ENCODE results near the gene TSPEAR.
"Not testable (repeated sequence)": the region's sequence is repeated elsewhere in the genome, so short reads cannot be mapped to it uniquely, and the experiment has no call there.

TSPEAR gene

DNA sequence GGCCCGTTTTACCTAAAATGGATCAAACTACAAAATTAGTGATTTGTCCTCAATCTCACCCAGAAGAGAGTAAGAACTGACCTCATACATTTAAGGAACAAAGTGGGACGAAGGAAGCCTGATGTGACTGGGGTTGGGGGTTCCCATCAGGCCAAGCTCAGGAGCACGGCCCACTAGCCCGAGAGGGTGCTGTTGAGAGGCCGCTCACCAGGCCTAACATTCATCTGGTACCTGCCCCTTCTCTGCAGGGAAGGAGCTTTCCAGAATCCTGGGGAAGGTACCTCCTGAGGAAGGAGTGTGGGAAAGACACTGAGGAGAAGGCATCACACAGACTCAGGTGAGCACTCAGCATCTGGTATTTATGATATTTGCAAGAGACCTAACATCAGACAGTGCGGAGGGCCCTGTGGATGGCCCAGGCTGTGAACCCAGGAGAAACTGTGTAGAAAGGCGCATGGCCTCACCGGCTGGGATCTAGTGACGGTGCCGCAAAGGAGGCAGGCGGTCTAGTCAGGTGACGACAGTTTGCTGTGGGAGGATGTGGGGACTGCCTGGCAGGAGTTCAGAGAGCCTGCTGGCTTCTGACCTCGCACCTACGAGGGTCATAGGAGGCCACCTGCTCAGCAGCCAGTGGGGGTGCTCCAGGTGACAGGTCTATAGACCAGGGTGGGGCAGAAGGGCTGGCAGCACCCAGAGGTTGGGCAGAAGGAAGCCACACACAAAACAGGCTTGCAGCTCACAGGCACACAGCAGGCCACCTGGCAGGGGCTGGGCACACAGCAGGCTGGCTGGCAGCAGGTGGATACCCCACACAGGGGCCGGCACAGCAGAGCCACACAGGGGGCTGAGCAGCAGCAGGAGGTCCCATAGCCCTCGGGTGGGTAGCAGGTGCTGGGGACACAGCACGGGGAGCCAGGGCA lies 57.5 kb downstream of the TSPEAR start:
- no peak for DNase-seq (ENCODE audit: low read depth, low spot score)

DNA sequence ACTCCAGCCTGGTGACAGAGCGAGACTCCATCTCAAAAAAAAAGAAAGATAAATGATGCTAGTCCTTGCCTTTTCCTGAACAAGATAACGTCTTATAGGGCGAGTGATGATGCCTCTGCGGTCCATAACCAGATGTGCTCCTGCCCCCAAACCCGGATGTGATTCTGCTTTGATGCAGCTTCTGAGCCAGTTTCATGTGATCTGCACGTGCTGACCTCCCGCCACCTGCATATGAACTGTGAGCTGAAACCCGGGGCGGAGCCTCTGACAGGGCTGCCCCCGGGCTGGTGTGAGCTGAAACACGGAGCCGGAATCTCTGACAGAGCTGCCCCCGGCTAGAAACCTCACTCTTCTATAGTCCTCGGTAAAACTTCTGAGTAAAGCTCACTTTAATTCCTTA lies 58.2 kb downstream of the TSPEAR start:
- DNase-seq (ENCODE audit: low read depth, low spot score) = peak; percentile 27

DNA sequence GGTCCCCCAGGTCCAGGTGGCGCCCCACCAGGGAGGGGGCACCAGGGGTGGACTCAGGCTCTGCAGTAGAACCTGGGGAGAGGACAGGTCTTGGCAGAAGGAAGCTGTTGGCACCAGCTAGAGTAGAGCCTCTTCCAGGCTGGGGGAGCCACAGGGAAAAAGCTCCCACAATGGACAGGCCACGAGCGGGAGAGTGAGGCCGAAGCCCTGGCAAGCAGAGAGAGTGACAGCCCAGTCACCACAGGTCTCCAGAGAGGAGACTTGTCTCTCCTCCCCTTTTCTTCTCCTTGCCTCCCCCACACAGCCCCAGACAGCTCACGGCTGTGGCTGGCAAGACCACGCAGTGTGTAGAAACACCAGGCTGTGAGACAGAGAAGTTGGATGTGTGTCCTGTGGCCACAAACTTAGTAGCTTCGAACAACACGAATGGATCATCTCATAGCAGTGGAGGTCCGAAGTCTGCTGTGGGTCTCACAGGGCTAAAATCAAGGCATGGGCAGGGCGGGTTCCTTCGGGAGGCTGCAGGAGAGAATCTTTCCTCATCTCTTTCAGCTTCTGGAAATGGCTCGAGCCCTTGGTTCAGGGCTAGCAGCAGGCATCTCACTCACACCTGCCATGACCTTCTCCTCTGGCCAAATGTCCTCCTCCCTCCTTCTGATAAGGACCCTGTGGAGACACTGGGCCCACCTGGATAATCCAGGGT lies 60.2 kb downstream of the TSPEAR start:
- DNase-seq (ENCODE audit: low read depth, low spot score) = no peak

DNA sequence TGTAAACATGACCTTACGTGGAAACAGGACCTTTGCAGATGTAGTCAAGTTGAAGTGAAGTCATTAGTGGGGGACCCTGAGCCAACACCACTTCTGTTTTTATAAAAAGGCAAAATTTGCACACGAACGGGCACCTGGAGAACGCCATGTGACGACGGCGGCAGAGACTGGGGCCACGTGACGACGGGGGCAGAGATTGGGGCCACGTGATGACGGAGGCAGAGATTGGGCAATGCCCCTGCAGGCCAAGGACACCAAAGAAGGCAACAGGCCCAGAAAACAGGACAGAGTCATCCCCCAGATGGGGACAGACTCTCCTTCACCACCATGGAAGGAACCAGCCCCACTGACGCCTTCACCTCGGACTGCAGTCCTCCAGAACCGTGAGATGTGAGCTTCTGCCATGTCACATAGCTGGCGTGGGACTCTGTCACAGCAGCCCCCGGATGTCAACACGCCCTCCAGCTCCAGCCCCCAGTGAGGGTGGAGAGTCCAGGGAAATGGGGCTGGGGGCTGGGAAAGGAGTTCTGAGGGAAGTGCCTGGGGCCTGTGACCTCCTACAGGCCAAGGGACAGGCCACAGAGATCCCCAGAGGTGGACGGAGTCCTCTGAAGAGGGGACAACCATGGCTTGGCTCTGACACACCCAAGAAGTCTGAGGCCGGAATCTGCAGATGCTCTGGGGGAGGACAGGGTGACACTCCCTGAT lies 61.0 kb downstream of the TSPEAR start:
- DNase-seq (ENCODE audit: low read depth, low spot score) = no peak

DNA sequence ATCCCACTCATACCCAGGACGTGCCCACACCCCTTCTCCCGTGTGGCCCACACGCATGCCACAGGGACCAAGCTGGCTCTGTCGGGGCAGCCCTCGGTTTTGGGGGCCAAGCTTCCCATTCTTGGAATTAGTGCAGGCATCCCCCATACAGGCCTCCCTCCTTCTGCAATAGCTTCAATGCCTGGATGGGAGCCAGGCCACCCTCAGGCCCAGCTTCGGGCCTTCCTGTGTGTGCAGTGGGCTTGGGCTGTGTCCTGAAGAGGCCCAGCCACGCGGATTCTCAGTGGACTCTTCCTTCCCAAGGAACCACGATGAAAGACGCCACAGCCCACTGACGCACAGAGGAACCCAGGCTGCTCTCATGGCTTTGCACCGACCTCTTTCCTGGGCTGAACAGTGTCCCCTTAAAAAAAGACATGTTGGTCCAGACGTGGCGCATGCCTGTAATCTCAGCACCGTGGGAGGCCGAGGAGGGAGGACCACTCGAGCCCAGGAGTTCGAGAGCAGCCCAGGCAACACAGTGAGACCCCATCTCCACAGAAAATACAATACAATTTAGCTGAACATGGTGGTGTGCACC lies 61.8 kb downstream of the TSPEAR start:
- no peak for DNase-seq (ENCODE audit: low read depth, low spot score)

DNA sequence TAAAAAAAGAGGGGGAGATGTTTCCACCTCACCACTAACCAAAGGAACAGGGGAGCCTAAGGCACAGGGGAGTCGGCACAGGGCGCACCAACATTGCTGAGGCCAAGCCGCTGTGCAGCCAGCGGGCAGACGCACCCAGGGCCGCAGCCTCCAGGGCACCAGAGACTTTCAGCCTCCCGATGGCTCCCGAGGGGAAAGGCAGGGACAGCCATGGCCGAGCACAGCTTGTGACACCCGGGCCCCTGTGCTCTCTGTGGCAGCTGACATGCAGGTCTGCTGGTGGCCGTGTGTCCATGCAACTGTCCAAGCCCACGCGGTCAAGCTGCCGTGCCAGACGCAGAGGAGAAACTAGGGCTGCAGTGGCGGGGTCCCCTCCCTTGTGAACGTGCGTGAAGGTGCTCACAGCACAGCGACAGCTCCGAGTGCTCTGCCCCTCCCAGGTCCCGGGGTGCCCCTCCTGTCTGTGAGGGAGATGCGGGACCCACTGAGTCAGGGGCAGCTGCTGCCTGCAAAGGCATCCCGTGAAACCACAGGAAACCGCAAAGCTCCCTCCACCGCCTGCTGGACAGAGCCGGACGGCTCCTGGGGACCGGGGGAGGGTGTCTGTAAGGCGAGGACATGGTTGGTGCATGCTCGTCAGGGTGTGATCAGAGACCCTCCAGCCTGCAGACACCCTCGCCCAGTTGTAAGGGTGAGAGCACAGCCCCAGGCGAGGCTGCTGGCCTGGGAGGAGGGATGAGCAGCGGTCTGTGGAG lies 62.6 kb downstream of the TSPEAR start:
- no peak for DNase-seq (ENCODE audit: low read depth, low spot score)

DNA sequence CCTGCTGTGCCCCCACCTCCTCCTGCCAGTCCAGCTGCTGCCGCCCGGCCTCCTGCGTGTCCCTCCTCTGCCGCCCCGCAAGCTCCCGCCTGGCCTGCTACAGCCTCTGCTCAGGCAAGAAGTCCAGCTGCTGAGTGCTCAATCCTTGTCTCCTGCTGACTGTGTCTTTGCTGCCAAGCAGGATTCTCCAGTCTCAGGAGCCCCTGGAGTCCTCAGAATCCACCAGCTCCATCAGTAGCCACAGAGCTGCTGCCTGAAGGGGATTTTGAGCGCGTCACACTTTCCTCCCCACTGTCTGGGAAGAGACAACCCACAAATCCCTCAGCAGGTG lies 64.2 kb downstream of the TSPEAR start:
- DNase-seq (ENCODE audit: low read depth, low spot score) = peak; percentile 62

DNA sequence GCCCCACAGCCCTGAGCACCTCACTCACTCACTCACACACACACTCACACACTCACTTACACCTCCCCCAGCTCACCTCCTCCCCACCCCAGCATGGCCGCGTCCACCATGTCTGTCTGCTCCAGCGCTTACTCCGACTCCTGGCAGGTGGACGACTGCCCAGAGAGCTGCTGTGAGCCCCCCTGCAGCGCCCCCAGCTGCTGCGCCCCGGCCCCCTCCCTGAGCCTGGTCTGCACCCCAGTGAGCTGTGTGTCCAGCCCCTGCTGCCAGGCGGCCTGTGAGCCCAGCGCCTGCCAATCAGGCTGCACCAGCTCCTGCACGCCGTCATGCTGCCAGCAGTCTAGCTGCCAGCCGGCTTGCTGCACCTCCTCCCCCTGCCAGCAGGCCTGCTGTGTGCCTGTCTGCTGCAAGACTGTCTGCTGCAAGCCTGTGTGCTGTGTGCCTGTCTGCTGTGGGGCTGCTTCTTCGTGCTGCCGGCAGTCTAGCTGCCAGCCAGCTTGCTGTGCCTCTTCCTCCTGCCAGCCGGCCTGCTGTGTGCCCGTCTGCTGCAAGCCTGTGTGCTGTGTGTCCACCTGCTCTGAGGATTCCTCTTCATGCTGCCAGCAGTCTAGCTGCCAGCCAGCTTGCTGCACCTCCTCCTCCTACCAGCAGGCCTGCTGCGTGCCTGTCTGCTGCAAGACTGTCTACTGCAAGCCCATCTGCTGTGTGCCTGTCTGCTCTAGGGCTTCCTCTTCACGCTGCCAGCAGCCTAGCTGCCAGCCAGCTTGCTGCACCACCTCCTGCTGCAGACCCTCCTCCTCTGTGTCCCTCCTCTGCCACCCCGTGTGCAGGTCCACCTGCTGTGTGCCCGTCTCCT lies 64.8 kb downstream of the TSPEAR start, which contains the start of gene KRTAP10-11:
KRTAP10-11 (plus strand) TSS at position 49 of the 856 bp plus-strand sequence; CDS start at position 94, 45 bp downstream.
- DNase-seq (ENCODE audit: low read depth, low spot score) = peak; percentile 34

DNA sequence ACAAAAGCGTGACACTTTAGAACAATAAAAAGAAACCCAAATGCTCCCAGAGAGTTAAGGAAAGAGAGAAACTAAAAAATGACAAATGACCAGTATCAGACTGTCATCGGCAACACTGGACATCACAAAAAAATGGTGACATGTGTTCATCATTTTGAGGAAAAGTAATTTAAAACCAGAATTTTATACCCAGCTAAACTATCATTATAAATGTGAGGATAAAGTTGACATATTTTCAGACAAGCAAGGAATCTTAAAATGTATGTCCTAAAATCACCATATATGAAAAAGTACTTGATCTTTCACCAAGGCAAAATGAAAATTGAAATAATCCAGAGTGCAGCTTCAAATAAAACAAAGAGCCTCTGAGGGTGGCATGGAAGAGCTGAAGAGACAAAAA lies 66.5 kb downstream of the TSPEAR start:
- DNase-seq (ENCODE audit: low read depth, low spot score) = no peak

DNA sequence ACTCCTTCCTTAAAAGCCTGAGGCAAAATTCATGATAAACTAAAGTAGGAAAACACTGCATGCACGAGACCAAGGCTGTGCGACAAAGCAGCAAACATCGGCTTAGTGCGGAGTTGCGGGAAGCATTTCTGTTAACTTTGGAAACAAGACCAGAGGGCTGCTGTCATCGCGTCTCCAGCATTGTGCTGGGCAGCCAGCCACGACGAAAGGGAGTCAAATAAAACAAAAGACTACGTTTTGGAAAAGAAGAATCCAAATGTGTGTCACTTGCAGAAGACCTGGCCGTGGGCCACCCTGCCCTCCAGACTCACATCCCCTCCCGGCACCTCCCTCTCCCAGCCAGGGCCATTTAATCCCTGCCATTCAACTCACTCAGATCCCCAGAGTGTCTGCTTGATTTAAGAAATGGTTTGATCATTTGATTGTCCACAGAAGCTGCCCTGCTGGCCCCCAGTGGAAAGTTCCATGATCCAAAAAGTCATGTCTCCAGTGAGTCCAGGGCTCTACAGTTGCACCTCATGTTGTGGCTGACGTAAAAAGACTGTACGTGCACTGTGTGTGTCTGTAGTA lies 67.5 kb downstream of the TSPEAR start:
- DNase-seq (ENCODE audit: low read depth, low spot score) = no peak

DNA sequence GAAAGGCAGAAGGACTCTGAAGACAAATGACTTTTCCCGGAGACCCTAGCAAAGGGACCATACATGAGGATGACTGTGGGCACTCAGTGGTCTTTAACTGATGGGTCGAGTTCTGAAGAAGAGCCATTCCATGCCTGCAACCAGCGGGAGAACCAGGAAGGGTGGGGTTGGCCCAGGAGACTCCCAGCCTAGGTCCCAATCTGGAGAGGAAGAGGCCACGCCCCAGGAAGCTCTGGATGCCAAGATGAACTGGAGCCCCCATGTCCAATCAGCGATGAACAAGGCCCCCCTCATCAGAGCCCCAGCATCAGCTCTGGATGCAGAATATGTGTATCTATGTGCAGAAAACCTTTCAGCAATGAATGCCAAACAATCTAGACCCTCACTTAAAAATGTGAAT lies 70.6 kb downstream of the TSPEAR start:
- DNase-seq (ENCODE audit: low read depth, low spot score) = no peak

DNA sequence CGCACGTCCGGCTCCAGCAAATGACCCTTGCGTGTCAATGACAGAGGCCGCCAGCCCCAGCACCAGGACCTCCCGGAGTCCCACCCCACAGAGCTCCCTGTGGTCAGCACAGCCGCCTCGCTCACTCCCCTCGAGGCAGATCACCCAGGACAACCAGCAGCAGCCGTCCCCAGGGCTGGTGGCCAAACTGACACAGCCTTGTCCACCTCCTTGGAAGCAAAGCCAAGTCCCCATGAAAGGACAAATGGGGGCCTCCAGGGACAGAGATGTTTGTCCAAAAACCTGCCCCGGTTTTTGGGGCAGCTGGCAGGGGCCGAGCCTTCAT lies 72.1 kb downstream of the TSPEAR start:
- DNase-seq (ENCODE audit: low read depth, low spot score) = no peak

DNA sequence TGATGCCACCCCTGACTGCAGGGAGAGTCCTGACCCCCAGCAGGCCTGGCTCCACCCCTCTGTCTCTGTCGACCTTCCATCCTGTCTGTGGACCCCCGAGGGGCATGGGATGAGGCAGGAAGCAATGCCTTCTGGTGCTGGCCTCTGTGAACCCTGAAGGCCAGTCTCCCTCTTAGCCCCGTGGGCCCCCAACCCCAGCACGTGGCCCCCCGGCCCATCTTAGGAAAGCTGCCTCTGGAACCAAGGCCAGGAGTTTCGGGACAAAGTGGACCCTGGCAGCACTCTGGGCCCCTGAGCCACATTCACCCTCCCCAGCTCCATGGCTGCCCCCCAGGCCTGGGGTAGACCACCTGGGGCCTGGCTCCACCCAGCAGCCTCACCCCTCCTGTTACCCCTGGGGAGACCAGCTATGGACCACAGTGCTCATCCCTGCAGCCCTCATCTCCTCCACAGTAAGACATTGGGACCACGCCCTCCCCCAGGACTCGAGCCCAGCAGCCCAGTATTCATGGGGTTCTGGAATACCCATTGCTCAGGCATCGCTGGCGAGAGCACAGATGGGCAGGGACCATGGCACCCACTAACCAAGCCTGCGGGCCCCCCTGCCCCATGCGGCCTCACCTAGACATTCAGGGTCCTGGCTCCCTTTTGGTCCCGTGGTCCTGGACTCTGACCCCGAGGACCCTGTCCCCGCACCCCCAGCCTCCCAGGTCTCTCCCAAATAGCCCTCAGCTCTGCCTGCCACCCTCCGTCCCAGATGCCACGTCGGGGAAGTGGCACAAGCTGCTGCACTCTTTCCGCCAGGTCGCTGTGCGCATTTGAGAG lies 72.7 kb downstream of the TSPEAR start:
- DNase-seq (ENCODE audit: low read depth, low spot score) = not testable (repeated sequence)

DNA sequence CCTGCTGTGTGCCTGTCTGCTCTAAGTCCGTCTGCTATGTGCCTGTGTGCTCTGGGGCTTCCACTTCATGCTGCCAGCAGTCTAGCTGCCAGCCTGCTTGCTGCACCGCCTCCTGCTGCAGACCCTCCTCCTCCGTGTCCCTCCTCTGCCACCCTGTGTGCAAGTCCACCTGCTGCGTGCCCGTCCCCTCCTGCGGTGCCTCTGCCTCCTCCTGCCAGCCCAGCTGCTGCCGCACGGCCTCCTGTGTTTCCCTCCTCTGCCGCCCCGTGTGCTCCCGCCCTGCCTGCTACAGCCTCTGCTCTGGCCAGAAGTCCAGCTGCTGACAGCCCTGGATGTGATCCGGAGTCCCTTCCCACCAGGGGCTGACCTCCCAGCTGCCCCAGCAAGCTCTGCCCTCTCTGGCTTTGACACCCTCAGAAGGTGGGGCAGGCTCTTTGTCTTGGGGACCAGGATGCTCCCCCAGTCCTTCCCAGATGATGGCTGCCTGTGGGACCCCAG lies 73.5 kb downstream of the TSPEAR start:
- not testable (repeated sequence) for DNase-seq (ENCODE audit: low read depth, low spot score)

DNA sequence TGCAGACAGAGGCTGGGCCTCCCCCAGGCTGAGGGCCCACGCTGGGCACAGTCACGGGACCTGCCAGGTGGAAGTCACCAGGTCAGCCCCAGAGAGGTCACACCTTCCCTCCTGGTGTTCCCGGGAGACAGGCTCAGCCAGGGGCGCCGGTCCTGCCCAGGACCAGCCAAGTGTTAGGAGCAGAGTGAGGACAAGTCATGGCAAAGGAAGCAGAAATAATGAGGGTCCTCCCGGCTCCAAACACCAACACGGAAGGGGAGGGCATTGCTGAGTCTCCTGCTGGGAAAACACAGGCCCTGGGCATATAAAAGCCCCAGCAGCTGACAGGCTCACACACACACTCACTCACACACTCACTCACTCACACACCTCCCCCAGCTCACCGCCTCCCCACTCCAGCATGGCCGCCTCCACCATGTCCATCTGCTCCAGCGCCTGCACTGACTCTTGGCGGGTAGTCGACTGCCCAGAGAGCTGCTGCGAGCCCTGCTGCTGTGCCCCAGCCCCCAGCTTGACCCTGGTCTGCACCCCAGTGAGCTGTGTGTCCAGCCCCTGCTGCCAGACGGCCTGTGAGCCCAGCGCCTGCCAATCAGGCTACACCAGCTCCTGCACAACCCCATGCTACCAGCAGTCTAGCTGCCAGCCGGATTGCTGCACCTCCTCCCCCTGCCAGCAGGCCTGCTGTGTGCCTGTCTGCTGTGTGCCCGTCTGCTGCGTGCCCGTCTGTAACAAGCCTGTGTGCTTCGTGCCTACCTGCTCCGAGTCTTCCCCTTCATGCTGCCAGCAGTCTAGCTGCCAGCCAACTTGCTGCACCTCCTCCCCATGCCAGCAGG lies 74.1 kb downstream of the TSPEAR start, which contains the start of gene KRTAP10-10:
KRTAP10-10 (plus strand) TSS at position 339 of the 833 bp plus-strand sequence; CDS start at position 401, 62 bp downstream.
- DNase-seq (ENCODE audit: low read depth, low spot score) = no peak

DNA sequence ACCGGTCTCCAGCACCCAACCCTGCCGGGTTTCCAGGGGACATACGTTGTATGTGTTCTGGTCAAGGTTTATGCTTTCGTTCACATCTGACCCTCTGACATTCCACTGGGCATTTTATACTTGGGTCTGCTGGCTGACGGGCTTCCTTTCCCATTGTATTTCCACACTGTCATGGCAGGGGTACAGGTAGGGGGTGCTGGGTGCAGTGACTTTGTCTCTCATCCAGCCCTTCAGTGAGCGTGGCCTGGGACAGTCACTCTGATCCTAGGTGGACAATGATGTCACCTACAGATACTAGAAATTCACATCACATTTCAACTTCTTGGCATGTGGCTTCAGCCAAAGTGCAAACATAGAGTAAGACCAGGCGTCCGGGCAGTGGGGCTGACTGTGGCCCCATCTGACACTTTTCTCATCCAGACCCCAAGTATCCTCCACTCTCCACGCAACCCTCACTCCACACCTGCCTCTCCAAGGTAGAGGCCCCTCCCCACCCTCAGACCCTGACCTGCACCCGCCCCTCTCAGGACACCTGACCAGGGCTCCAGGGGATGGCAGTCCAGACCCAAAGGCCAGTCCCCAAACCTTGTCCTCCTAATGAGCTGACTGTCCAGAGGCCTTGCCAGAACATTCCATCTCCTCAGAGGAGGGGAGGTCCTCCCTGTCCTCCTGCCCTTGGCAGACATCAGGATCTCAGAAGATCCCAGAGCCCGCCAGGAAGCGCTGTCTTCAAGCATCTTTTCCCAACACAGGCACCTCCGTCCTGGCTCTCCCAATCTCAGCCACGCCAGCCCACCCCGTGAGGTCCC lies 75.0 kb downstream of the TSPEAR start:
- DNase-seq (ENCODE audit: low read depth, low spot score) = no peak

DNA sequence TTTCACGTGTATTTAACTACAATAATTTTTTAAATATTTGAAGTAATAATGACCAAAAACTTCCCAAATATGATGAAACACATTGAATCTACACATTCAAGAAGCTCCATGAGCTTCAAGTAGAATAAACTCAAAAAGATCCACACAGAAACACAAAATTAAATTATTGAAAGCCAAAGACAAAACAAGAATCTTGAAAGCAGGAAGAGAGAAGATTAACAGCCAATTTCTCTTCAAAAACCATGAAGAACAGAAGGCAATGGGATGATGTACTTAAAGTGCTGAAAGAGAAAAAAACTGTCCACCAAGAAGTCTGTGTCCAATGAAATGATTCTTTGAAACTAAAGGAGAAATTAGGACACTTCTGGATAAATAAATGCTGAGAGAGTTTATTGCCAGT lies 79.3 kb downstream of the TSPEAR start:
- DNase-seq (ENCODE audit: low read depth, low spot score) = no peak
